Measurements from ENCODE around the gene FBXL5.

The FBXL5 gene

DNA sequence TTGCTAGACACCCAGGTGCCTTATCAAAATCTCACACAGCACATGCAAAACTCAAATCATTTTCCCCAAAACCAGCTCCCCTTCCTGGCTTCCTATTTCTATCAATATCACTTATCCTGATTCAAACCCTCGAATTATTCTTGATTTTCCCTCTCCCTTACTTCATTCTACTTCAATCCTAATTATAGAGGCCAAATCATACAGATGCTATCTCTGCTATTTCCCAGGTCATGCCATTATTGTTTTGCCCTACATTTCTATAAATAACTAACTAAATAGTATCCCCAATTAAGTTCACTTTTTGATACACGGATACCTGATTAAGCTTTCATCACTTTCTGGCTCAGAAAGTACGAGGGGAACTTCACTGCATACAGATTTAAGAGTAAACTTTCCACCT, 62.4 kb downstream of the FBXL5 start:
- Histone ChIP-seq H4K20me1 (ENCODE audit: low read depth, low read length) (no peaks in the 10 kb centered on the region), H3K27me3 (ENCODE audit: low read length) (no peaks in the 10 kb centered on the region), H3K4me2 (ENCODE audit: low read depth, low read length, poor library complexity, severe bottlenecking) (no peak overlapping the region), H3K9ac (ENCODE audit: low read length) (no peak overlapping the region), H3K36me3 (ENCODE audit: low read length) (no peaks in the 10 kb centered on the region), H3K9me2 (replicated peaks; ENCODE audit: insufficient read depth, low read length) (no peaks in the 10 kb centered on the region), H2AFZ (ENCODE audit: low read depth, low read length, severe bottlenecking) (no peak overlapping the region), H3K4me3 (ENCODE audit: insufficient read depth, low read length, poor library complexity, severe bottlenecking) (no peak overlapping the region), H3K79me2 (ENCODE audit: insufficient read depth, low read length) (no peaks in the 10 kb centered on the region), H3K9me3 (ENCODE audit: insufficient read depth, low read length) (no peaks in the 10 kb centered on the region), H3F3A (ENCODE audit: insufficient read depth) (no peaks in the 10 kb centered on the region), H3K27ac (ENCODE audit: low read depth, low read length) (no peak overlapping the region)
- TF ChIP-seq EZH2phosphoT487 (conservative IDR thresholded peaks at IDR 0.05; ENCODE audit: low read length) = no peak
- TF ChIP-seq, protein P1, sequence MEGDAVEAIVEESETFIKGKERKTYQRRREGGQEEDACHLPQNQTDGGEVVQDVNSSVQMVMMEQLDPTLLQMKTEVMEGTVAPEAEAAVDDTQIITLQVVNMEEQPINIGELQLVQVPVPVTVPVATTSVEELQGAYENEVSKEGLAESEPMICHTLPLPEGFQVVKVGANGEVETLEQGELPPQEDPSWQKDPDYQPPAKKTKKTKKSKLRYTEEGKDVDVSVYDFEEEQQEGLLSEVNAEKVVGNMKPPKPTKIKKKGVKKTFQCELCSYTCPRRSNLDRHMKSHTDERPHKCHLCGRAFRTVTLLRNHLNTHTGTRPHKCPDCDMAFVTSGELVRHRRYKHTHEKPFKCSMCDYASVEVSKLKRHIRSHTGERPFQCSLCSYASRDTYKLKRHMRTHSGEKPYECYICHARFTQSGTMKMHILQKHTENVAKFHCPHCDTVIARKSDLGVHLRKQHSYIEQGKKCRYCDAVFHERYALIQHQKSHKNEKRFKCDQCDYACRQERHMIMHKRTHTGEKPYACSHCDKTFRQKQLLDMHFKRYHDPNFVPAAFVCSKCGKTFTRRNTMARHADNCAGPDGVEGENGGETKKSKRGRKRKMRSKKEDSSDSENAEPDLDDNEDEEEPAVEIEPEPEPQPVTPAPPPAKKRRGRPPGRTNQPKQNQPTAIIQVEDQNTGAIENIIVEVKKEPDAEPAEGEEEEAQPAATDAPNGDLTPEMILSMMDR (IDR thresholded peaks at IDR 0.05; ENCODE audit: insufficient read depth, low read length, poor library complexity, severe bottlenecking) = no peak

DNA sequence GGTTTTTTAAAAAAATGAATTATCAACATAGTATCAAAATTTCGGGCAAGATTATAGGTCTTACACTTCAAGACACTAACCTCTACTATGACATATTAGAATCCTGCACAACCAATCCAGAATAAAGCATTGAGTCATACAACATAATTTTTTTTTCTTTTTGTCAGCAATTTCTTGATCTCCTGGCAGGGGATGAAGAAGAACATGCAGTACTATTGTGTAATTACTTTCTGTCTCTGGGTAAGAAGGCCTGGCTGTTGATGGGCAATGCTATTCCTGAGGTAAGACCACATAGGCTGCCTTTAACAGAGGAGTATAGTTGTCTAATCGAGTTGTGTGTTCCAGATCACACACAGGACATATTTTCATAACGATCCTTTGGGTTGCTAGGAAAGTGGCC, 67.5 kb downstream of the FBXL5 start:
- Histone ChIP-seq H2AFZ (ENCODE audit: low read depth, low read length, severe bottlenecking) (no peak overlapping the region), H3K27ac (ENCODE audit: low read depth, low read length) (no peak overlapping the region), H3K4me3 (ENCODE audit: insufficient read depth, low read length, poor library complexity, severe bottlenecking) (no peak overlapping the region), H3F3A (ENCODE audit: insufficient read depth) (no peaks in the 10 kb centered on the region), H3K9me2 (replicated peaks; ENCODE audit: insufficient read depth, low read length) (no peaks in the 10 kb centered on the region), H4K20me1 (ENCODE audit: low read depth, low read length) (no peaks in the 10 kb centered on the region), H3K9ac (ENCODE audit: low read length) (no peak overlapping the region), H3K4me2 (ENCODE audit: low read depth, low read length, poor library complexity, severe bottlenecking) (no peak overlapping the region), H3K27me3 (ENCODE audit: low read length) (no peaks in the 10 kb centered on the region), H3K79me2 (ENCODE audit: insufficient read depth, low read length) (no peaks in the 10 kb centered on the region), H3K9me3 (ENCODE audit: insufficient read depth, low read length) (no peaks in the 10 kb centered on the region), H3K36me3 (ENCODE audit: low read length) (no peaks in the 10 kb centered on the region)
- TF ChIP-seq, protein P1 (IDR thresholded peaks at IDR 0.05; ENCODE audit: insufficient read depth, low read length, poor library complexity, severe bottlenecking) = no peak
- TF ChIP-seq EZH2phosphoT487 (conservative IDR thresholded peaks at IDR 0.05; ENCODE audit: low read length) = no peak

DNA sequence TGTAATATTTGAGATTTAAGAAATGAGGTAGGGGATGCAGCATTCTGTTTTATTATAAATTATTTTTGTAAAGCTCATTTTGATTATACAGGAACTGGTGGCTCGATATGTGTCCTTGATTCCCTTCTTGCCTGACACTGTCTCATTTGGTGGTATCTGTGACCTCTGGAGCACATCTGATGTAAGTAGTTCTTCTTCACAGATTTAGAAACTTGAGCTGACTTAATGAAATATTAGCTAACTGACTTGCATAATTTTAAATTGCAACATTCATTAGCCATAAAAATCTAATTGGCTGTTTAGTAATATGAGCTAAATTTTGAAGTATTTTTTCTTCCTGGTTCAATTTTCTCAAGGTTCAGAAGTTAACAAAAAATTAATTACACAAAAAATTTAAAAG, 69.1 kb downstream of the FBXL5 start:
- Histone ChIP-seq H3K79me2 (ENCODE audit: insufficient read depth, low read length) (no peaks in the 10 kb centered on the region), H3K4me2 (ENCODE audit: low read depth, low read length, poor library complexity, severe bottlenecking) (no peak overlapping the region), H3K4me3 (ENCODE audit: insufficient read depth, low read length, poor library complexity, severe bottlenecking) (no peak overlapping the region), H3K9me3 (ENCODE audit: insufficient read depth, low read length) (no peaks in the 10 kb centered on the region), H3K9ac (ENCODE audit: low read length) (no peak overlapping the region), H2AFZ (ENCODE audit: low read depth, low read length, severe bottlenecking) (no peak overlapping the region), H3K36me3 (ENCODE audit: low read length) (no peaks in the 10 kb centered on the region), H4K20me1 (ENCODE audit: low read depth, low read length) (no peaks in the 10 kb centered on the region), H3K9me2 (replicated peaks; ENCODE audit: insufficient read depth, low read length) (no peaks in the 10 kb centered on the region), H3K27me3 (ENCODE audit: low read length) (no peaks in the 10 kb centered on the region), H3F3A (ENCODE audit: insufficient read depth) (no peaks in the 10 kb centered on the region), H3K27ac (ENCODE audit: low read depth, low read length) (no peak overlapping the region)
- TF ChIP-seq, protein P1 (IDR thresholded peaks at IDR 0.05; ENCODE audit: insufficient read depth, low read length, poor library complexity, severe bottlenecking) = no peak
- TF ChIP-seq EZH2phosphoT487 (conservative IDR thresholded peaks at IDR 0.05; ENCODE audit: low read length) = no peak
